ENCODE data around the gene SMPDL3A.

SMPDL3A gene

GRCh38 chr6:122758927-122759334 lies 30.1 kb upstream of the SMPDL3A start:
- no peak for TF ChIP-seq CTCF (IDR thresholded peaks at IDR 0.05; ENCODE audit: low read depth, low read length)
- no peak overlapping the region for H3K4me3 ChIP-seq (ENCODE audit: low read depth, low read length)

- no peak for TF ChIP-seq CTCF (IDR thresholded peaks at IDR 0.05; ENCODE audit: low read depth, low read length)
- H3K4me3 ChIP-seq (ENCODE audit: low read depth, low read length), result no peak overlapping the region
These were observed 28.7 kb upstream of the SMPDL3A start for GRCh38 chr6:122760330-122760729.

GRCh38 chr6:122766256-122766655 lies 22.8 kb upstream of the SMPDL3A start:
- no peak overlapping the region for H3K4me3 ChIP-seq (ENCODE audit: low read depth, low read length)
- no peak for TF ChIP-seq CTCF (IDR thresholded peaks at IDR 0.05; ENCODE audit: low read depth, low read length)

GRCh38 chr6:122770835-122771601 lies 18.0 kb upstream of the SMPDL3A start:
- TF ChIP-seq CTCF (IDR thresholded peaks at IDR 0.05; ENCODE audit: low read depth, low read length), result no peak
- H3K4me3 ChIP-seq (ENCODE audit: low read depth, low read length), result no peak overlapping the region

- no peak overlapping the region for H3K4me3 ChIP-seq (ENCODE audit: low read depth, low read length)
- TF ChIP-seq CTCF (IDR thresholded peaks at IDR 0.05; ENCODE audit: low read depth, low read length), result no peak
These were observed 16.2 kb upstream of the SMPDL3A start for GRCh38 chr6:122772724-122773415.

GRCh38 chr6:122775975-122776374 lies 13.1 kb upstream of the SMPDL3A start:
- H3K4me3 ChIP-seq (ENCODE audit: low read depth, low read length), result no peak overlapping the region
- TF ChIP-seq CTCF (IDR thresholded peaks at IDR 0.05; ENCODE audit: low read depth, low read length), result no peak

GRCh38 chr6:122778302-122778701 lies 10.8 kb upstream of the SMPDL3A start:
- no peak overlapping the region for H3K4me3 ChIP-seq (ENCODE audit: low read depth, low read length)
- TF ChIP-seq CTCF (IDR thresholded peaks at IDR 0.05; ENCODE audit: low read depth, low read length), result no peak

Measured in WI38 (cell line).